Large intestine (tissue), 3 donors: ENCODE results near the gene SLC7A4. TPM values are rescaled to one million over a fixed set of nuclear protein-coding genes. Genes with fewer than 3 reads are reported as not detected.

ENCODE experiments used
- DNase-seq, 2 donors: peaks; one replicate each; pipeline versions ENCODE4 v3.0.0 to v3.0.0-alpha.2; 2013
- H3K27ac ChIP-seq: one replicate; pipeline ENCODE4 v1.5.1; 2013; ENCODE audit warnings: low read length
- H3K27me3 ChIP-seq: 2 replicates; pipeline ENCODE4 v1.6.1; 2013; ENCODE audit warnings: low read length; ENCODE audit not compliant: control insufficient read depth, insufficient read depth
- H3K36me3 ChIP-seq: 2 replicates; pipeline ENCODE4 v1.6.1; 2013; ENCODE audit warnings: low read length; ENCODE audit not compliant: control insufficient read depth, insufficient read depth
- H3K4me1 ChIP-seq: one replicate; pipeline ENCODE4 v1.6.1; 2013; ENCODE audit warnings: low read length; ENCODE audit not compliant: control insufficient read depth, insufficient read depth
- H3K4me3 ChIP-seq: one replicate; pipeline ENCODE4 v1.5.1; 2013; ENCODE audit warnings: low read length
- H3K9me3 ChIP-seq: one replicate; pipeline ENCODE4 v1.6.1; 2013; ENCODE audit warnings: mild to moderate bottlenecking, low read depth, low read length, moderate library complexity; ENCODE audit not compliant: control insufficient read depth
- WGBS: methylation state at CpG from one replicate; pipeline ENCODE4 v1.1.5; 2013; ENCODE audit warnings: low lambda C conversion rate; ENCODE audit not compliant: insufficient coverage; 5-methylcytosine and 5-hydroxymethylcytosine counted together
- polyA plus RNA-seq: library from polyadenylated mRNA; unstranded; fragments of 120-200 nt; gene quantifications from one replicate; pipeline ENCODE4 v1.2.1, GENCODE V29; 2013

SLC7A4 gene
- polyA plus RNA-seq, 1 donor: 31.4 TPM

DNA sequence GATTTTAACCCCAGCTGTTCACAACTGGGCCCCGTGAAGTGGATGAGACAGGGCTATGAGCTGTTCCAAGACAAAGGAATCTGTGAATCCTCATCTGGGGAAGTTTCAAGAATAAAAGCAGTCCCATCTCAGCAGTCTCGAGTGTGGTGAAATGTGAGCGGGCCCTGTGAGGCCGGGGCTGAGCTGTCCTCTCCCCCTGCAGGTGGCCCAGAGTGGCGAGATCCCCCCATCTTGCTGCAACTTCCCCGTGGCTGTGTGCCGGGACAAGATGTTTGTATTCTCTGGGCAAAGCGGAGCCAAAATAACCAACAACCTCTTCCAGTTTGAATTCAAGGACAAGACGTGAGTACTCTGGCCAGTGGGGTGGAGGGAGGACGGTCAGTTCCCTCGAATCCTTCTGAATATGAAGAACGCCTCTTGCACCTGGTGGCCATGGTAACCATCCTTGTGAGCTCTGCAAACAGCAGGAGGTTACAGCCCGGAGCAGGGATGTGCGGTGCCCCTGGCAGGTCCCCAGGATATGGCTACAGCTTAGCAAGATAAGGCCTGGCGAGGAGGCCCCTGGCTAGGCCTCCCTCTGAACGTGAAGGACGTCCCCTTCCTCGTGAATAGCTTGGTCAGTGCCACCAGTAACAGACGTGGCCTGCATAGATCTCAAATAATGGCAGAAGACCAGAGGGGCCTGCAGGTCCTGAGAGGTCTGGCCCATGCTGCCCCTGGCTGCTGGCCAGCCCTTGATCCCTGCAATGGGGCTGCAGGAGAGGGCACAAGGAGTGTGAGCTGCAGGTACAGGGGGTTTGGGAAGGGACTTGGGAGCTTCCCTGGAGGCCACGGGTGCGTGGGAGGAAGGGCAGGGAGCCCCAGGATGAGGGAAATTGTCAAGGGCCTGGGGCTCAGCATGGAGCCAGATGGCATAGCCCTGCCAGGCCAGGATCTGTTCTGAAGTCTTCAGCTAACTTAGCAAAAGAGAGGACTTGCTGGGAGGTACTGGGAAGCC is 41.9 kb downstream of the SLC7A4 start:
- Histone ChIP-seq H3K27ac (no peak overlapping the region), H3K4me1 (no peaks in the 10 kb centered on the region), H3K4me3 (no peak overlapping the region), H3K9me3 (no peaks in the 10 kb centered on the region), H3K27me3 (no peaks in the 10 kb centered on the region), H3K36me3 (peaks cover 72% of the 10 kb centered on the region)
- DNase-seq: peak in 1 of 2 donors; percentile 39
- WGBS: no CpG with 5 or more reads among the region's 21 CpGs

GRCh38 chr22:20989323-20990138 is 42.8 kb downstream of the SLC7A4 start:
- no CpG with 5 or more reads among the region's 17 CpGs for WGBS
- Histone ChIP-seq H3K36me3 (peaks cover 66% of the 10 kb centered on the region), H3K27ac (no peak overlapping the region), H3K4me1 (no peaks in the 10 kb centered on the region), H3K9me3 (no peaks in the 10 kb centered on the region), H3K27me3 (no peaks in the 10 kb centered on the region), H3K4me3 (no peak overlapping the region)
- no peak for DNase-seq

DNA sequence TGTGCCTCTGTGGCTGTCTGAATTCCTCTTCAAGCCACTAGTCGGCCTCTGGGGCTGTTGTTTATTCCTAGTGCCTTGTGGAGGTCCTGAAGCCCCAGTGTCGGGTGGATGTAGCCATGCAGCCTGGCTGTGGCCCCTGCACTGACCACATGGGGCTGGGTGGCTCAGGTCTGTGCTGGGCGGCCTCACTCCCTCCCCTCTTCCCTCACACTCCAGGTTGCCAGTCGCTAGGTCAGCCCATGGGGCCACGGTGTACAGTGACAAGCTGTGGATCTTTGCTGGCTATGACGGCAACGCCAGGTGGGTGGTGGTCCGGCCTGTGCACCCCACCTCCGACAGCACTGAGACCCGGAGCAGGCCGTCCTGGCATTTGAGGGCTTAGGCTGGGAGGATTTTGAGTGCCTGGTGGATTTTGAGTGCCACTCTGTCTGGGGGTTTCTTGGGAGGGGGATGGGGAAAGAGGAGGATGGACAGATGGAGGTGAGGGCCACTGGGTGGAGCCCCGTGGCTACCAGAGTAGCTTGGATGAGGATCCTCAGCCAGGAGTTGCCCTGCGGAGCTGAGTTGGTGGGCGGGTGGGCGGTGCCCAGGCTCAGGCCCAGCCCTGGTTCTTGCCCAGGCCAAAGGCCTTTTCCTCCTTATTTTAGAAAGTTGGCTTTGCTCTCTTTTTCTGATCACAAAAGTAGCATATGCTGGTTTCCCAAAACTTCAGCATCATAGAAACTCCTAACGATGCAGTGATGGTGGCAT is 43.6 kb downstream of the SLC7A4 start:
- no CpG with 5 or more reads among the region's 16 CpGs for WGBS
- Histone ChIP-seq H3K4me1 (no peaks in the 10 kb centered on the region), H3K27me3 (no peaks in the 10 kb centered on the region), H3K27ac (no peak overlapping the region), H3K9me3 (no peaks in the 10 kb centered on the region), H3K36me3 (peaks cover 68% of the 10 kb centered on the region), H3K4me3 (no peak overlapping the region)
- no peak for DNase-seq

- Histone ChIP-seq H3K4me3 (no peak overlapping the region), H3K4me1 (peaks cover 5% of the 10 kb centered on the region), H3K9me3 (no peaks in the 10 kb centered on the region), H3K36me3 (peaks cover 60% of the 10 kb centered on the region), H3K27ac (no peak overlapping the region), H3K27me3 (no peaks in the 10 kb centered on the region)
- DNase-seq: no peak
- WGBS: no CpG with 5 or more reads among the region's 14 CpGs
Observed at GRCh38 chr22:20987375-20987774, 45.0 kb downstream of the SLC7A4 start.

GRCh38 chr22:20986365-20986764 is 46.0 kb downstream of the SLC7A4 start:
- Histone ChIP-seq H3K36me3 (peaks cover 50% of the 10 kb centered on the region), H3K27ac (no peak overlapping the region), H3K4me1 (peaks cover 9% of the 10 kb centered on the region), H3K4me3 (no peak overlapping the region), H3K27me3 (no peaks in the 10 kb centered on the region), H3K9me3 (no peaks in the 10 kb centered on the region)
- 100% methylated on average over 1 of the region's 1 CpG for WGBS
- DNase-seq: no peak

GRCh38 chr22:20985720-20986119 is 46.6 kb downstream of the SLC7A4 start:
- H3K36me3 ChIP-seq: peaks cover 45% of the 10 kb centered on the region
- H3K4me1 ChIP-seq: peaks cover 15% of the 10 kb centered on the region
- no peak overlapping the region for H3K4me3 ChIP-seq
- H3K27me3 ChIP-seq: no peaks in the 10 kb centered on the region
- no peak for DNase-seq
- H3K9me3 ChIP-seq: no peaks in the 10 kb centered on the region
- no peak overlapping the region for H3K27ac ChIP-seq
- no CpG with 5 or more reads among the region's 7 CpGs for WGBS

DNA sequence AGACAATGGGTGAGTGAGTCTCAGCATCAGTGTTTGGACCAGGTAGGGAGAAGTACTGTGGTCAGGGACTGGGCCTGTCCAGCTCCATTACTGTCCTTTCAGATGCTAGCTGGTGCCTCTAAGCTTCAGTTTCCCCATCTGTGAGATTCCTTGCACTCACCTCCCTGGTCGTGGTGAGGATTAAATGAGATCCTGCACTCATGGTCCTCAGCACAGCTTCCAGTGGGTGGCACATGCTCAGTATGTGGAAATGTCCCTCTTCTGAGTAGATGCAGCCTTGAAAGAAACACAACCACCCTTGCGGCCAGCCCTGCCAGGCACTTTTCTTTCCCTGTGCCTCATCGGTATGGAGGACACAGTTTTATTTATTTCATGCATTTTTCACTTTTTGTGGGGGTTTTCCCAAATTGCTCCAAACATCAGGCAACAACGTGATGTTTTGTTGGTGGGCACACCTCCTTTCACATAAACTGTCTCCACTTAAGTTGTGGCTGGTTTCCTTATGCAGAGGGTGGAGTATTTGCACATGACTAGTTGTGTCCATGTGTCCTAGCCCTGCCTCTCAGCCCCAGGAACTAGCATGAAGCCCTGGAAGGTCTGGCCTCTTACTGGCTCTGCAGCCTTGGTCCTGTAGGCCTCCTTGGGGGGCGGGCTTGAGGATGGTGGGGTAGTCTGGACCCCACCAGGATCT is 49.1 kb downstream of the SLC7A4 start:
- DNase-seq: no peak
- Histone ChIP-seq H3K36me3 (peaks cover 31% of the 10 kb centered on the region), H3K4me3 (peak overlapping the region; percentile 96), H3K4me1 (peaks cover 28% of the 10 kb centered on the region), H3K27ac (no peak overlapping the region), H3K27me3 (no peaks in the 10 kb centered on the region), H3K9me3 (peaks cover 3% of the 10 kb centered on the region)
- WGBS: no CpG with 5 or more reads among the region's 5 CpGs

- H3K9me3 ChIP-seq: peaks cover 3% of the 10 kb centered on the region
- H3K36me3 ChIP-seq: peaks cover 25% of the 10 kb centered on the region
- no CpG with 5 or more reads among the region's 12 CpGs for WGBS
- H3K4me3 ChIP-seq: peak overlapping the region; percentile 96
- no peaks in the 10 kb centered on the region for H3K27me3 ChIP-seq
- H3K4me1 ChIP-seq: peaks cover 28% of the 10 kb centered on the region
- no peak for DNase-seq
- peak overlapping the region; percentile 91 for H3K27ac ChIP-seq
Observed at GRCh38 chr22:20982563-20982882, 49.8 kb downstream of the SLC7A4 start.

DNA sequence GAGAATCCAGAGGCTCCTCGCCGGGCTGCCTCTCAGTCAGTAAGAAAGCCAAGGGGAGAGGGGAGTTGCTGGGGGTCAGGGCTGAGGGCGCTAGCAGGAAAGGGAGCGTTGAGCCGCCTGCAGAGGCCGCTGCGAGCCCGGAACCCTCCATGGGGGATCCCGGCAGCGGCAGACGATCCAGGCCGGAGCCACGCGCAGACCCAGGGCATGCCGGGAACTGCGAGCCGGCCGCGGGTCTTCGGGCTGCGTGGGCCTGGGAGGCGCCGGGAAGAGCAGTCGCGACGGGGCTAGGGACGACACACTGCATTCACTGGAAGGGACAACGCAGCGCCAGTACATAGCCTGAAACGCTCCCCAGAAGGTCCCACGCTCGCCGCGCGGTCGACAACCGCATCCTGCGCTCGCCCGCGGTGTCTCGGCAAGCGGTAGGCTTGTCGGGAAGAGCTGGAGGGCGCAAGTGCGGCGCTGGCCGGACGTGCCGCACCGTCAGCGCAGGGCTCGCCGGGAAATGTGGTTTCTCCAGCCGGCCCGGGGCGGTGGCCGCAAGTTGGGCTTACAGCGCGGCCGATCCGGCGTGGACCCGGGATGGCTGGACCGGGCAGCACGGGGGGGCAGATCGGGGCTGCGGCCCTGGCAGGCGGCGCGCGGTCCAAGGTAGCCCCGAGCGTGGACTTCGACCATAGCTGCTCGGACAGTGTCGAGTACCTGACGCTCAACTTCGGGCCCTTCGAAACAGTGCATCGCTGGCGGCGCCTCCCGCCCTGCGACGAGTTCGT is 50.4 kb downstream of the SLC7A4 start, which contains the start of gene LZTR1:
Gene LZTR1 (plus strand): TSS at position 511 of the 776 bp plus-strand sequence. CDS start 75 bp downstream, at position 586.
- peaks cover 21% of the 10 kb centered on the region for H3K36me3 ChIP-seq
- peak within 1 kb of the TSS; percentile 96 for H3K4me3 ChIP-seq
- no peaks in the 10 kb centered on the region for H3K27me3 ChIP-seq
- peak; percentile 79 to 93 for DNase-seq
- H3K9me3 ChIP-seq: peaks cover 3% of the 10 kb centered on the region
- H3K4me1 ChIP-seq: peaks cover 28% of the 10 kb centered on the region
- H3K27ac ChIP-seq: peak within 1 kb of the TSS; percentile 91
- no CpG with 5 or more reads among the region's 87 CpGs for WGBS
